ENCODE measurements around the gene GSK3B. TPM values are rescaled to one million over a fixed set of nuclear protein-coding genes. Genes with fewer than 3 reads are reported as not detected.

GSK3B gene
- total RNA-seq, 2 donors from 2014 or later = 57.3 to 59.8 TPM

DNA sequence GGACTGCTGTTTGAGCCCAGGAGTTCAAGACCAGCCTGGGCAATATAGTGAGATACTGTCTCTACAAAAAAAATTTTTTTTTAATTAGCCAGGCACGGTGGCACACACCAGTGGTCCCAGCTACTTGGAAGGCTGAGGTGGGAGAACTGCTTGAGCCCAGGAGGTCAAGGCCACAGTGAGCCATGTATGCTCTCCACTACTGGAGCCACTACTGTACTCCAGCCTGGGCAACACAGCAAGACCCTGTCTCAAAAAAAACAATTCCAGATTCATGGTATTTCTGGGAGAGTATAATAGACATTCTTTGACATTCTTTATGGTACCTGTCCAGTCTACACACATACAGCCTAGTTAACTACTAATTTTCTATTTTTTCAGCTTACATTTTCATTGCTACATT lies 70.1 kb downstream of the GSK3B start:
- H3K9me3 Mint-ChIP-seq = no peaks in the 10 kb centered on the region
- H3K4me1 ChIP-seq (ENCODE audit: control insufficient read depth, insufficient read depth, low read length) = peaks cover 9% of the 10 kb centered on the region
- H3K27ac ChIP-seq (ENCODE audit: low read depth, low read length) = no peak overlapping the region
- H3K36me3 ChIP-seq (ENCODE audit: control insufficient read depth, insufficient read depth, low read length) = peaks cover 5% of the 10 kb centered on the region
- no peak overlapping the region for H3K9ac ChIP-seq (ENCODE audit: extremely low read depth, low read length, poor library complexity, severe bottlenecking)
- no peak overlapping the region for H3K4me3 Mint-ChIP-seq
- H3K27me3 Mint-ChIP-seq (ENCODE audit: insufficient read depth) = no peaks in the 10 kb centered on the region
- TF ChIP-seq, protein P1, sequence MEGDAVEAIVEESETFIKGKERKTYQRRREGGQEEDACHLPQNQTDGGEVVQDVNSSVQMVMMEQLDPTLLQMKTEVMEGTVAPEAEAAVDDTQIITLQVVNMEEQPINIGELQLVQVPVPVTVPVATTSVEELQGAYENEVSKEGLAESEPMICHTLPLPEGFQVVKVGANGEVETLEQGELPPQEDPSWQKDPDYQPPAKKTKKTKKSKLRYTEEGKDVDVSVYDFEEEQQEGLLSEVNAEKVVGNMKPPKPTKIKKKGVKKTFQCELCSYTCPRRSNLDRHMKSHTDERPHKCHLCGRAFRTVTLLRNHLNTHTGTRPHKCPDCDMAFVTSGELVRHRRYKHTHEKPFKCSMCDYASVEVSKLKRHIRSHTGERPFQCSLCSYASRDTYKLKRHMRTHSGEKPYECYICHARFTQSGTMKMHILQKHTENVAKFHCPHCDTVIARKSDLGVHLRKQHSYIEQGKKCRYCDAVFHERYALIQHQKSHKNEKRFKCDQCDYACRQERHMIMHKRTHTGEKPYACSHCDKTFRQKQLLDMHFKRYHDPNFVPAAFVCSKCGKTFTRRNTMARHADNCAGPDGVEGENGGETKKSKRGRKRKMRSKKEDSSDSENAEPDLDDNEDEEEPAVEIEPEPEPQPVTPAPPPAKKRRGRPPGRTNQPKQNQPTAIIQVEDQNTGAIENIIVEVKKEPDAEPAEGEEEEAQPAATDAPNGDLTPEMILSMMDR (conservative IDR thresholded peaks at IDR 0.05) = no peak
- peaks cover 11% of the 10 kb centered on the region for H3K36me3 Mint-ChIP-seq (ENCODE audit: low read depth)
- peaks cover 55% of the 10 kb centered on the region for H3K4me1 Mint-ChIP-seq
- WGBS, 2 experiments (ENCODE audit: insufficient coverage in 1 of 2, insufficient read length in 1 of 2) = 94% methylated on average over 1 of the region's 1 CpG; no CpG with 5 or more reads in 1 of the 2 experiments
- H3K27ac Mint-ChIP-seq = no peak overlapping the region
- no peak for DNase-seq
- H3K9me3 ChIP-seq (ENCODE audit: control insufficient read depth, low read length) = no peaks in the 10 kb centered on the region
- no peaks in the 10 kb centered on the region for H3K27me3 ChIP-seq (ENCODE audit: control insufficient read depth, insufficient read depth, low read length, poor library complexity, severe bottlenecking)
- no peak overlapping the region for H3K4me3 ChIP-seq (ENCODE audit: low read length)

DNA sequence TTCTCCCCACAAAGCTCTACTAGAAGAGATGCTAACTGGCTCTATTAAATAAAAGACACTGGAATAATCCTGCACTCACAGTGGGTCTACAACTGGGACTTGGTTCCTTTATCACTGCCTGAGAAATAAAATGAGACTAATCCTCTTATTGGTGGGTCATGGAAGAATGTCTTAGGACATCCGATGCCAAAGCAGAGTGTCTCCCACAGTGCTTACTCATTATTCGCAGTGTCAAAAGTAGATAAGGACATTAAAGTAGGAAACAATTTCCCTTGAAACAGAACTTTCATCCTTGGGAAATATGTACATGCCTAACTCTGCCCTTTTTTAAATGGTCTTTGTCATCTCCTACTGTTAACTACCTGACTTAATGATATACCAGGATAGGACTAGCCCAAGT lies 71.5 kb downstream of the GSK3B start:
- H3K4me3 Mint-ChIP-seq = no peak overlapping the region
- H3K27me3 Mint-ChIP-seq (ENCODE audit: insufficient read depth) = no peaks in the 10 kb centered on the region
- TF ChIP-seq, protein P1 (conservative IDR thresholded peaks at IDR 0.05) = no peak
- no peak overlapping the region for H3K9ac ChIP-seq (ENCODE audit: extremely low read depth, low read length, poor library complexity, severe bottlenecking)
- no peak overlapping the region for H3K27ac Mint-ChIP-seq
- peaks cover 47% of the 10 kb centered on the region for H3K4me1 Mint-ChIP-seq
- peaks cover 11% of the 10 kb centered on the region for H3K36me3 Mint-ChIP-seq (ENCODE audit: low read depth)
- H3K27ac ChIP-seq (ENCODE audit: low read depth, low read length) = no peak overlapping the region
- H3K4me1 ChIP-seq (ENCODE audit: control insufficient read depth, insufficient read depth, low read length) = peaks cover 9% of the 10 kb centered on the region
- WGBS, 2 experiments (ENCODE audit: insufficient coverage in 1 of 2, insufficient read length in 1 of 2) = 79 to 98% methylated on average over 2 of the region's 2 CpGs
- no peaks in the 10 kb centered on the region for H3K9me3 Mint-ChIP-seq
- H3K9me3 ChIP-seq (ENCODE audit: control insufficient read depth, low read length) = no peaks in the 10 kb centered on the region
- no peak for DNase-seq
- peaks cover 5% of the 10 kb centered on the region for H3K36me3 ChIP-seq (ENCODE audit: control insufficient read depth, insufficient read depth, low read length)
- H3K27me3 ChIP-seq (ENCODE audit: control insufficient read depth, insufficient read depth, low read length, poor library complexity, severe bottlenecking) = no peaks in the 10 kb centered on the region
- no peak overlapping the region for H3K4me3 ChIP-seq (ENCODE audit: low read length)

DNA sequence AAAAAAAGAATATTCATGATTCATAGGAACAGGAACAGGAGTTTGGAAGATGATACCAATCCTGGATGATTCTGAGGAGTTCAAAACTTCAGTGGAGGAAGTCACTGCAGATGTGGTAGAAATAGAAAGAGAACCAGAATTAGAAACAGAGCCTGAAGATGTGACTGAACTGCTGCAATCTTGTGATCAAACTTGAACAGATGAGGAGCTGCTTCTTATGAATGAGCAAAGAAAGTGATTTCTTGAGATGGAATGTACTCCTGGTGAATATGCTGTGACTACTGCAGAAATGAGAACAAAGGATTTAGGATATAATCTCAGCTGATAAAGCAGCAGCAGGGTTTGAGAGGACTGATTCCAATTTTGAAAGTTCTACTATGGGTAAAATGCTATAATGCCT lies 72.7 kb downstream of the GSK3B start:
- Histone ChIP-seq H3K27ac (ENCODE audit: low read depth, low read length) (no peak overlapping the region), H3K4me3 (ENCODE audit: low read length) (no peak overlapping the region), H3K4me1 (ENCODE audit: control insufficient read depth, insufficient read depth, low read length) (peaks cover 9% of the 10 kb centered on the region), H3K27me3 (ENCODE audit: control insufficient read depth, insufficient read depth, low read length, poor library complexity, severe bottlenecking) (no peaks in the 10 kb centered on the region), H3K9ac (ENCODE audit: extremely low read depth, low read length, poor library complexity, severe bottlenecking) (no peak overlapping the region), H3K9me3 (ENCODE audit: control insufficient read depth, low read length) (no peaks in the 10 kb centered on the region), H3K36me3 (ENCODE audit: control insufficient read depth, insufficient read depth, low read length) (peaks cover 5% of the 10 kb centered on the region)
- Mint-ChIP-seq H3K27ac (peak overlapping the region; percentile 67), H3K36me3 (ENCODE audit: low read depth) (peaks cover 11% of the 10 kb centered on the region), H3K4me1 (peaks cover 51% of the 10 kb centered on the region), H3K9me3 (no peaks in the 10 kb centered on the region), H3K4me3 (no peak overlapping the region), H3K27me3 (ENCODE audit: insufficient read depth) (no peaks in the 10 kb centered on the region)
- TF ChIP-seq, protein P1 (conservative IDR thresholded peaks at IDR 0.05) = no peak
- DNase-seq = no peak
